ENCODE measurements around the gene CNOT4.
"Not testable (repeated sequence)": the region's sequence is repeated elsewhere in the genome, so short reads cannot be mapped to it uniquely, and the experiment has no call there.

The CNOT4 gene

GRCh38 chr7:135514856-135515255, 5.0 kb upstream of the CNOT4 start:
- Histone ChIP-seq H3K4me1 (ENCODE audit: control insufficient read depth, insufficient read depth, low read length) (peaks cover 3% of the 10 kb centered on the region), H3K4me3 (ENCODE audit: low read length in 2 of 2) (no peak overlapping the region), H3K27me3 (ENCODE audit: control insufficient read depth in 1 of 2, insufficient read depth in 2 of 2, low read length in 2 of 2) (no peaks in the 10 kb centered on the region), H3K9me3 (ENCODE audit: control insufficient read depth in 2 of 2, low read length in 2 of 2) (no peaks in the 10 kb centered on the region), H3K27ac (ENCODE audit: low read length) (no peak overlapping the region), H3K36me3 (ENCODE audit: control insufficient read depth in 2 of 2, insufficient read depth in 2 of 2, low read length in 2 of 2) (no peaks in the 10 kb centered on the region), H3K9ac (ENCODE audit: low read length in 2 of 2) (no peak overlapping the region)

- Histone ChIP-seq H3K4me3 (ENCODE audit: low read length in 2 of 2) (no peak overlapping the region), H3K9ac (ENCODE audit: low read length in 2 of 2) (no peak overlapping the region), H3K36me3 (ENCODE audit: control insufficient read depth in 2 of 2, insufficient read depth in 2 of 2, low read length in 2 of 2) (no peaks in the 10 kb centered on the region), H3K9me3 (ENCODE audit: control insufficient read depth in 2 of 2, low read length in 2 of 2) (no peaks in the 10 kb centered on the region), H3K27ac (ENCODE audit: low read length) (no peak overlapping the region), H3K27me3 (ENCODE audit: control insufficient read depth in 1 of 2, insufficient read depth in 2 of 2, low read length in 2 of 2) (no peaks in the 10 kb centered on the region), H3K4me1 (ENCODE audit: control insufficient read depth, insufficient read depth, low read length) (peaks cover 3% of the 10 kb centered on the region)
Measured at GRCh38 chr7:135512135-135512887, 2.4 kb upstream of the CNOT4 start.

GRCh38 chr7:135510592-135511183, 786 bp upstream of the CNOT4 start:
- Histone ChIP-seq H3K9me3 (ENCODE audit: control insufficient read depth in 2 of 2, low read length in 2 of 2) (no peaks in the 10 kb centered on the region), H3K9ac (ENCODE audit: low read length in 2 of 2) (peak overlapping the region; percentile 58 to 93), H3K27me3 (ENCODE audit: control insufficient read depth in 1 of 2, insufficient read depth in 2 of 2, low read length in 2 of 2) (no peaks in the 10 kb centered on the region), H3K27ac (ENCODE audit: low read length) (no peak overlapping the region), H3K36me3 (ENCODE audit: control insufficient read depth in 2 of 2, insufficient read depth in 2 of 2, low read length in 2 of 2) (no peaks in the 10 kb centered on the region), H3K4me3 (ENCODE audit: low read length in 2 of 2) (peak overlapping the region; percentile 83 to 97), H3K4me1 (ENCODE audit: control insufficient read depth, insufficient read depth, low read length) (peaks cover 3% of the 10 kb centered on the region)

GRCh38 chr7:135509589-135509838, 388 bp downstream of the CNOT4 start:
- H3K27me3 ChIP-seq (ENCODE audit: control insufficient read depth in 1 of 2, insufficient read depth in 2 of 2, low read length in 2 of 2) = no peaks in the 10 kb centered on the region
- no peaks in the 10 kb centered on the region for H3K9me3 ChIP-seq (ENCODE audit: control insufficient read depth in 2 of 2, low read length in 2 of 2)
- no peaks in the 10 kb centered on the region for H3K36me3 ChIP-seq (ENCODE audit: control insufficient read depth in 2 of 2, insufficient read depth in 2 of 2, low read length in 2 of 2)
- peak overlapping the region; percentile 92 to 97 for H3K4me3 ChIP-seq (ENCODE audit: low read length in 2 of 2)
- H3K4me1 ChIP-seq (ENCODE audit: control insufficient read depth, insufficient read depth, low read length) = peaks cover 3% of the 10 kb centered on the region
- H3K27ac ChIP-seq (ENCODE audit: low read length) = peak overlapping the region; percentile 91
- H3K9ac ChIP-seq (ENCODE audit: low read length in 2 of 2) = peak overlapping the region; percentile 93 to 97

GRCh38 chr7:135508883-135509588, 866 bp downstream of the CNOT4 start:
- peak overlapping the region; percentile 92 to 97 for H3K4me3 ChIP-seq (ENCODE audit: low read length in 2 of 2)
- no peaks in the 10 kb centered on the region for H3K9me3 ChIP-seq (ENCODE audit: control insufficient read depth in 2 of 2, low read length in 2 of 2)
- no peaks in the 10 kb centered on the region for H3K27me3 ChIP-seq (ENCODE audit: control insufficient read depth in 1 of 2, insufficient read depth in 2 of 2, low read length in 2 of 2)
- peak overlapping the region; percentile 91 for H3K27ac ChIP-seq (ENCODE audit: low read length)
- H3K4me1 ChIP-seq (ENCODE audit: control insufficient read depth, insufficient read depth, low read length) = peaks cover 3% of the 10 kb centered on the region
- no peaks in the 10 kb centered on the region for H3K36me3 ChIP-seq (ENCODE audit: control insufficient read depth in 2 of 2, insufficient read depth in 2 of 2, low read length in 2 of 2)
- peak overlapping the region; percentile 93 to 97 for H3K9ac ChIP-seq (ENCODE audit: low read length in 2 of 2)

GRCh38 chr7:135501402-135501801, 8.5 kb downstream of the CNOT4 start:
- no peaks in the 10 kb centered on the region for H3K4me1 ChIP-seq (ENCODE audit: control insufficient read depth, insufficient read depth, low read length)
- H3K27me3 ChIP-seq (ENCODE audit: control insufficient read depth in 1 of 2, insufficient read depth in 2 of 2, low read length in 2 of 2) = no peaks in the 10 kb centered on the region
- H3K9me3 ChIP-seq (ENCODE audit: control insufficient read depth in 2 of 2, low read length in 2 of 2) = no peaks in the 10 kb centered on the region
- no peak overlapping the region for H3K27ac ChIP-seq (ENCODE audit: low read length)
- no peak overlapping the region for H3K9ac ChIP-seq (ENCODE audit: low read length in 2 of 2)
- no peak overlapping the region for H3K4me3 ChIP-seq (ENCODE audit: low read length in 2 of 2)
- no peaks in the 10 kb centered on the region for H3K36me3 ChIP-seq (ENCODE audit: control insufficient read depth in 2 of 2, insufficient read depth in 2 of 2, low read length in 2 of 2)

GRCh38 chr7:135499818-135500217, 10.1 kb downstream of the CNOT4 start:
- H3K9ac ChIP-seq (ENCODE audit: low read length in 2 of 2) = no peak overlapping the region
- H3K27ac ChIP-seq (ENCODE audit: low read length) = no peak overlapping the region
- H3K9me3 ChIP-seq (ENCODE audit: control insufficient read depth in 2 of 2, low read length in 2 of 2) = no peaks in the 10 kb centered on the region
- H3K4me1 ChIP-seq (ENCODE audit: control insufficient read depth, insufficient read depth, low read length) = no peaks in the 10 kb centered on the region
- no peaks in the 10 kb centered on the region for H3K36me3 ChIP-seq (ENCODE audit: control insufficient read depth in 2 of 2, insufficient read depth in 2 of 2, low read length in 2 of 2)
- no peak overlapping the region for H3K4me3 ChIP-seq (ENCODE audit: low read length in 2 of 2)
- no peaks in the 10 kb centered on the region for H3K27me3 ChIP-seq (ENCODE audit: control insufficient read depth in 1 of 2, insufficient read depth in 2 of 2, low read length in 2 of 2)

GRCh38 chr7:135497161-135497560, 12.7 kb downstream of the CNOT4 start:
- not testable (repeated sequence) for H3K4me3 ChIP-seq (ENCODE audit: low read length in 2 of 2); H3K27me3 ChIP-seq (ENCODE audit: control insufficient read depth in 1 of 2, insufficient read depth in 2 of 2, low read length in 2 of 2); H3K27ac ChIP-seq (ENCODE audit: low read length); H3K9me3 ChIP-seq (ENCODE audit: control insufficient read depth in 2 of 2, low read length in 2 of 2); H3K9ac ChIP-seq (ENCODE audit: low read length in 2 of 2); H3K36me3 ChIP-seq (ENCODE audit: control insufficient read depth in 2 of 2, insufficient read depth in 2 of 2, low read length in 2 of 2); H3K4me1 ChIP-seq (ENCODE audit: control insufficient read depth, insufficient read depth, low read length)

GRCh38 chr7:135493362-135493761, 16.5 kb downstream of the CNOT4 start:
- Histone ChIP-seq H3K27me3 (ENCODE audit: control insufficient read depth in 1 of 2, insufficient read depth in 2 of 2, low read length in 2 of 2) (no peaks in the 10 kb centered on the region), H3K9me3 (ENCODE audit: control insufficient read depth in 2 of 2, low read length in 2 of 2) (no peaks in the 10 kb centered on the region), H3K4me3 (ENCODE audit: low read length in 2 of 2) (no peak overlapping the region), H3K27ac (ENCODE audit: low read length) (no peak overlapping the region), H3K36me3 (ENCODE audit: control insufficient read depth in 2 of 2, insufficient read depth in 2 of 2, low read length in 2 of 2) (no peaks in the 10 kb centered on the region), H3K9ac (ENCODE audit: low read length in 2 of 2) (no peak overlapping the region), H3K4me1 (ENCODE audit: control insufficient read depth, insufficient read depth, low read length) (peaks cover 2% of the 10 kb centered on the region)

GRCh38 chr7:135492151-135492550, 17.8 kb downstream of the CNOT4 start:
- Histone ChIP-seq H3K4me3 (ENCODE audit: low read length in 2 of 2) (no peak overlapping the region), H3K9ac (ENCODE audit: low read length in 2 of 2) (no peak overlapping the region), H3K36me3 (ENCODE audit: control insufficient read depth in 2 of 2, insufficient read depth in 2 of 2, low read length in 2 of 2) (no peaks in the 10 kb centered on the region), H3K4me1 (ENCODE audit: control insufficient read depth, insufficient read depth, low read length) (peaks cover 2% of the 10 kb centered on the region), H3K27me3 (ENCODE audit: control insufficient read depth in 1 of 2, insufficient read depth in 2 of 2, low read length in 2 of 2) (no peaks in the 10 kb centered on the region), H3K9me3 (ENCODE audit: control insufficient read depth in 2 of 2, low read length in 2 of 2) (no peaks in the 10 kb centered on the region), H3K27ac (ENCODE audit: low read length) (no peak overlapping the region)

- Histone ChIP-seq H3K9ac (ENCODE audit: low read length in 2 of 2) (no peak overlapping the region), H3K9me3 (ENCODE audit: control insufficient read depth in 2 of 2, low read length in 2 of 2) (no peaks in the 10 kb centered on the region), H3K27me3 (ENCODE audit: control insufficient read depth in 1 of 2, insufficient read depth in 2 of 2, low read length in 2 of 2) (no peaks in the 10 kb centered on the region), H3K36me3 (ENCODE audit: control insufficient read depth in 2 of 2, insufficient read depth in 2 of 2, low read length in 2 of 2) (no peaks in the 10 kb centered on the region), H3K27ac (ENCODE audit: low read length) (no peak overlapping the region), H3K4me1 (ENCODE audit: control insufficient read depth, insufficient read depth, low read length) (peaks cover 2% of the 10 kb centered on the region), H3K4me3 (ENCODE audit: low read length in 2 of 2) (no peak overlapping the region)
Measured at GRCh38 chr7:135490783-135491182, 19.1 kb downstream of the CNOT4 start.

All from stomach smooth muscle (tissue), 2 donors.